NCI-H2171 (cell line): ENCODE data around the gene C18orf63.
"Not testable (repeated sequence)": the region's sequence is repeated elsewhere in the genome, so short reads cannot be mapped to it uniquely, and the experiment has no call there.

ENCODE experiments used
- DNase-seq: peaks from one replicate; lab custom pipeline; 2025; lab: John Stamatoyannopoulos, UW

The C18orf63 gene

DNA sequence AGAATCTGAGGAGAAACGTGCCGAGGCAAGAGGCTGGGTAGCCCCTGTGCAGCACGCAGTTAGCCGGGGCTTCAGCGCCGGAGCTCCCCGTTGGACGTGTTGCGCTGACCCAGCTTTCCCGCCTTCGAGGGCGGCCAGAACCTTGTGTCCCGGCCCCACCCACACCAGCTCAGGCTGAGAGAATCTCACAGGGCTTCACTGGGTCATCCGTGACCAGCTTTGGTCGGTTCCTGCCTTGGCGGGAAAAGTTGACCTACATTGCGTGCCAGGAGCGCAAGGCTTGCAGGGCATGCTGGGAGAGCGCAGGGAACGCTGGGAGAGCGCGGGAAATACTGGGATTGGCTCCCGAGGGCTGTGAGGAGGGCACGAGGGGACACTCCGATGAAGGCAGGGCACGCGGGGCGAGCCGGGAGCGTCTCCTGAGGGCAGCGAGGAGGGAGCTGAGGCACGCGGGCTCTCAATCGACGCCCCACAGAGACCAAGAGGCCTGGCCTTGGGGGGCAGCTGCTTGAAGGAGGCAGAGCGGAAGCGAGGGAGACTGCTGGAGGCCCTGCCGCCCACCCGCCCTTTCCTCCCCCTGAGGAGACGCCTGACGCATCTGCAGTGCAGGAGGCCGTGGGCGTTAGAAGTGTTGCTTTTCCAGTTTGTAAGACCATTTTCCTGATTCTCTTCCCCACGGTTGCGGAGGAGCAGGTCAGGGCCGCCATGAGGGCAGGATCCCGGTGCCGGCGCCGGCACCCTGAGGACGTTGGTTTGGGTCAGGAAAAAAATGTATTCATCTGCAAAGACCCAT, at the start of gene C18orf63:
C18orf63 (plus strand) TSS at position 376 of the 793 bp plus-strand sequence. CDS start 2,027 bp downstream, outside the sequence.
- DNase-seq, result no peak

DNA sequence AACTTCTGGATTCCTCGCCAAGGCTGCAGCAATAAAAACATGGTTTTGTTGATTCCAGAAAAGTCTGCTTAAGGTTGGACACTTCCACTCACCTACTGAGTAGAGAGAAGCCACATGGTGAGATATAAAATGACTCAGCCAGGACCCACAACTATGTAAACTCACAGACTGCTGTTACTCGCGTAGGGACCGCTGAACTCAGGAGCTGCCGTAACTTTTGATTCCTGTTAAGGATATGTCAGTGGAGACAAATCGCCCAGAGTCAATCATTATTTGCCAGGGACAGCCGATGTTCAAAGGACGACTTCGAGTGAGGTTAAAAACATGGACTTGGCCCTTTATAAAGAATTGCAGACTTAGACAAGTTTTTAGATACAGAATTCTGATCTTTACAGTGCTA, 49.5 kb upstream of the C18orf63 start:
- no peak for DNase-seq

DNA sequence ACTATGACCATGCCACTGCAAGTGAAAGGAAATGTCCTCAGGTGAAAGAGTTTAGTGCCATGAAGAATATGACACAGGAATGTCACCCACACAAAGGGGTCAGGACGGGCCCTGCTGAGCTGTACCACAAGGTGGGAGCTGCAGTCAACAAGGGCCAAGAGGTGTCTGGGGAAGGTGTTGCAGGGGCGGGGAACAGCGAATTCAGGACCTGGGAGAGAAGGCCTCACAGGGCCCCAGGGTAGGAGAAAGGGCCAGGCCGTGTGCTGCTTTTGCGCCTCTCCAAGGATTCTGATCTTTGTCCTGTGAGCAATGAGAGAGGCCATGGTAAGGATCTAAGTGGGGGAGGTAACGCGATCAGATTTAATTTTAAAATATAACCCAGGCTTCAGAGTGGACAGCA, 47.5 kb upstream of the C18orf63 start:
- no peak for DNase-seq

DNA sequence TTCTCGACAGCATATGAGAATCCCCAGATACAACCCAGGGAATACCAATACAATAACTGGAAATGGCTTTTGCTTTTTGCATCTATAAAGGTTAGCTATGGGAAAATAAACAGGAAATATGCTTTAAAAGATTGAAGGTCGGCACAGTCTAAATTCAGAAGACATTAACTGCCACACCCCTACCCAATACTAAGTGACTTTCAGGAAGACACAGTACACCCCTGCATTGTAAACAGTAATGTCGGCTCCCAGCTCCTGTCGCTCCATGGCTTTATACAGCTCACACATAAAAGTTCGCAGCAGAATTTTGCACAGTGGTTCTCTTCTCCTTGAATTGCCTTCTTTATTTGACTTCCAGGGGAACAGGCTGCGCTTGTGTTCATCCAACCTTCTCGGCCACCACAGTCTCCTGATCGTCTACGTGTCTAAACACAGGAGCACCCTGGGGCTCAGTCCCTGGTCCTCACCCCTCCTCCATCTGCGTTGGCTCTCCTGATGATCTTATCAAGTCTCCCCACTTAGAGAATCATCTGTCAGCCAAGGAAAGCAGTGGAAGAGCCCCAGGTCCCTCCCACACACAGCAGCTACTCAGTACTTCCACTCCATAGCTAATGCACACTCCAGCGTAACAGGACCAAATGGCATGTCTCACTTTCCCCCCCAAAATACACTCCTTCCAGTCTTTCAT, 46.6 kb upstream of the C18orf63 start:
- no peak for DNase-seq

DNA sequence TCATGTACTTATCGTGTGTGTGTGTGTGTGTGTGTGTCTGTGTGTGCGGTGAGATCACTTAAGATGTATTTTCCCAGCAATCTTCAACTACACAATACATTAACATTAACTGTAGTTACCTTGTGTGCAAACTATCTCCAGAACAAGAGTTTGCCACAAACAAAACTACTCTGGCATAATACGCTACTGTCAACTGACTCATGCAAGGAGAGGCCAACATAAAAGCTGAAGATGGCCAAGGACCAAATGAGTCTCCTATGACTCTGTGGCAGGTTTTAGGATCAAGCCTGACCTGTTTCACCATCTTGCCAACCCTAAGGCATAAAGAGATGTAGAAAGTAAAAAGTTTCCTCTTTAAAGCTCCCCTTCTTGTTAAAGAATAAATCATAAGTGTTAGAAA, 44.0 kb upstream of the C18orf63 start:
- no peak for DNase-seq

DNA sequence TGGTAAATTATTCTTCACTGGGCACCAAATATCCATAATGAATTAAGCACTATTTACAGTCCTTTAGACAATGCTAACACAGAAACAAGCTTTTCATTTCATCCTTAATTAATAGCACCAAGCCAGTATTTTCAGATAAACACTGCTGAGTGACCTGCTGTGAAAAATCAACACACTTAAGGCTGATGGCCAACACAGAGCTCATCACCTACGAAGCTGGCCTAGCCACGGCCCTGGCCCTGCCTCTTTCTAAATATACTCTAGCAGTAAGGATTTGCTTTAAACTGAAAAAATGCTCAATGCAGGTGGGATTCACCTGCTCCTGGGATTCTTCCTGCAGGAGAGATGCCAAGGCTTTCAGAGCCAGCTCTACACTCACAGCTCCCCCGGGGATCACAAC, 42.2 kb upstream of the C18orf63 start:
- DNase-seq, result no peak

DNA sequence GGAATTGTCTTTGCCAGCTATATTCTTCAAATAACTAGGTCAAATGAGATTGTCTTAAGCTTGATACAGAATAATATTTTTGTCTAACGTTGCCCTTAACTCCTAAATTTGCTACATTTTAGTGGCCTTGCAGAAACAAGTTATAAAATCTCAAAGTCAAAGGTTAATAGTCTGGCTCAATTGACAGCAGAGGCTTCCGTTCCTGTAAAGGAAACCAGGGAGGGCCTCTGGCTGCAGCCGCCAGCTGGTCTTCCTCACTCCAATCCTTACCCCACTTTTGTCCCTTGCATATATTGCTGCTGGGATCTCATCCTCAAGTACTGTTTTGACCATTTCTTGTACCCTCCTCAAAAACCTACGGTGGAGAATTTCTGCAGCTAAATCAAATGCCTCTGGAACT, 40.9 kb upstream of the C18orf63 start:
- DNase-seq, result no peak

DNA sequence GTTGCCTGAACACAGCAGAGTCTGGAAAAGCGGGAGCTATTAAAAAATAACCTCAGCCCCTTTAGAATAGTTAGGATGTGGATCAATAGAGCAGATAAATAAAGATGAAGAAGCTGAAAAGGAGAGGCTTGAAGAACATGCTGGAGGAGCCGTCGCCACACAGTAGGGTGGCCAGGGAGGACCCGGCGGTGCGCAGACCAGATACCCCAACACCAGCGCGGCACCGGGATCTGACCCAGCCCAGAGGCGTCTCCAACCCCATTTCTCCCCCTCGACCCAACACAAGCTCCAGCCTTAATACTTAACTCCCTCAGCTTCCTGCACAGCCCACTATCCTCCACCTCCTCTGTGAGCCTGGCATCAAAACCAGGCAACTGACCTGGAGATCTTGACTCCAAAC, 39.9 kb upstream of the C18orf63 start:
- DNase-seq, result no peak

DNA sequence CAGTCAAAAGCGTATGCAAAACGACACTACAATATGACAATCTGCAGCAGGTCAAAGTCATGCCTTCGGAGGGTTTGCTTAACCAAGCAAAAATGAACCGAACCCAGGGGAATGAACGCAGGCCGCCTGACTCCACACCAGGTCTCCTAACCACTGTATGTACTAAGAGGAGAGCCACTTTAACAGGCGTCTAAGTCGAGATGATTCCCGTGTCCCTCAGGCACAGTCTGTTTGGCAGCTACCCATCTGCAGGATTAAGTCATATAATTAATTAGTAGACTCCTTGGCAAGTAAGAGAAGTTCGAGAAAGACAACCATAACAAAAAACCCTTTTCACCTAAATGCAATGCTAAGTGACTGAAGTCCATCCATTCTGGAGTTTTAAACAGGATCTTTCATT, 39.0 kb upstream of the C18orf63 start:
- DNase-seq, result no peak

DNA sequence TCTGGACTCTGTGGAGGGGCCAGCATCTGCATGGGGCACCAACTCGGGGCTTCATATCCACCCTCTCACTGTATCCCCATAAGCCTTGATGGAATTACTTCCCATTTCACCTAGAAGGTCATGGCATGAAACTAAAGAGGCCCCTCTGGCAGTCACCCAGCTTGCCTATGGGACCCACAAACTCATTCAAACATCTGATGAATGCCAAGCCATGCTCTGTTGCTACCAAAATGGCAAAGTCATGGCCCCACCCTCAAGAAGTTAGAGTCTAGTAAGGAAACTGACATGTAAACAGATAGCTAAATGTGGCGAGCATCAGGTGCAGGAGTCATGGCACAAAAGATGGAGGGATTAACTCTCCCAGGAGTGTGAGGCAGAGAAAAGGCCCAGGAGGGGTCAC, 38.3 kb upstream of the C18orf63 start:
- DNase-seq, result no peak

DNA sequence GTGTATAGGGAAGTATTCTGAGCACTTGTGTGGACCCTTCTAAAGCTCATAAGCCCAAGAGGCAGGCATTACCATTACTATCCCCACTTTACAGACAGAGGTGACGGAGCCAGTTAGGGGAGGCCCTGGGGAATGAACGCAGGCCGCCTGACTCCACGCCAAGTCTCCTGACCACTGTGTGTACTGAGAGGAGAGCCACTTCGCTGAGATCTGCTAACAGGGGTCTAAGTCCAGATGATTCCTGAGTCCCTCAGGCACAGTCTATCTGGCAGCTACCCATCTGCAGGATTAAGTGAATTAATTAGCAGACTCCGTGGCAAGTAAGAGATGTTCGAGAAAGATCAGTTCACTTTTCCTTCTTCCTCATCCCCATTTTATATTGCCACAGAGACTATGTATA, 37.6 kb upstream of the C18orf63 start:
- no peak for DNase-seq

DNA sequence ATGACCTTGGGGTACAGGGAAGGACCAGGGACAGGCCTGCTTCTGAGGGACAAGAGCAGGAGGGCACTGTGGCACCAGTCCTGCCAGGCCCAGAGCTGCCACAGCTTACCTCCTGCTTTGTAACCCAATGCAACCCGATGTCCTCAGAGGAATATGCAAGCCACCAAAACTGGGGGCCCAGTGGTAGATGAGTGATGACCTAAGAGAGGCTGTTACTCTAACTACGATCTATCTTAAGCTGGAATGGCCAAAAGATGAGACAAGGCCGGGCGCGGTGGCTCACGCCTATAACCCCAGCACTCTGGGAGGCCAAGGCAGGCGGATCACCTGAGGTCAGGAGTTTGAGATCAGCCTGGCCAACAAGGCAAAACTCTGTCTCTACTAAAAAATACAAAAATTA, 36.7 kb upstream of the C18orf63 start:
- no peak for DNase-seq

DNA sequence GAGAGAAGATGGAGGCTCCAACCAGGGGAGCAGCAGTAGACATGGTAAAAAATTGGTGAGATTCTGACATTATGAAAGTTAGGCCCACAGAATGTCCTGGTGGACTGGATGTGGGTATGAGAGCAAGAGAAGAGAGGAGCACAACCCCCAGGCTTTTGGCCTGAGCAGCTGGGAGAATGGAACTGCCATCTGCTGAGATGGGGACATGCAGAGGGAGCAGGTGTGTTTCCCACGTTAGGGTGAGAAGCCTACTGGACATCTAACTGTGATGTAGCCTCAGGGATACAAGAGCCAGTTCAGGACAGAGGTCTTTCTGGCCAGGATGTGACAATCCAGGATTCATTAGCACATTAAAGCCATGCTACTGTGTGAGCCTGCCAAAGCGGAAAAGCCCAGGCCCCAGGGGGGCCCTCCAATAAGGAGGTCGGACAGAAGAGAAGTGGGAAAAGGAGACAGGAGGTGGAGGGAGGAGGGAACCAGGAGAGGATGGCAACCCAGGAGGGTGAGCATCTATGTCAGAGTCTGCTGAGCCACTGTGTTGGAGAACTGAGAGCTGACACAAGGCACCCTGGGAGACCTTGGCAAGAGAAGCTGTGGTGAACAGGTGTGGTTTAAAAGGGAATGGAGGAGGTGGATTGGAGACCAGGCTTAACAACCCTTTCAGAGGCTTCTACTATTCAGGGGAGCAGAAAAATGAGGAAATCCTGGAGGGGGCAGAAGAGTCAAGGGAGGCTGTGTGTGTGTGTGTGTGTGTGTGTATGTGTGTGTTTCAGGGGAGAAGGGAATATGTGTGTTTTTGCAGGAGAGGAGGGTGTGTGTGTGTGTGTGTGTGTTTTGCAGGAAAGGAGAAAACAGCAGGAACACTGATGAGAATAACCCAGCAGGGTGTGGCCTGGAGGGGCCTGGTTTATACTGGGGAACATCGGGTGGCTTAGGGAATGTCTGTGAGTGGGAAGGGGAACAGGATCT, 34.3 kb upstream of the C18orf63 start:
- peak; percentile 3 for DNase-seq

DNA sequence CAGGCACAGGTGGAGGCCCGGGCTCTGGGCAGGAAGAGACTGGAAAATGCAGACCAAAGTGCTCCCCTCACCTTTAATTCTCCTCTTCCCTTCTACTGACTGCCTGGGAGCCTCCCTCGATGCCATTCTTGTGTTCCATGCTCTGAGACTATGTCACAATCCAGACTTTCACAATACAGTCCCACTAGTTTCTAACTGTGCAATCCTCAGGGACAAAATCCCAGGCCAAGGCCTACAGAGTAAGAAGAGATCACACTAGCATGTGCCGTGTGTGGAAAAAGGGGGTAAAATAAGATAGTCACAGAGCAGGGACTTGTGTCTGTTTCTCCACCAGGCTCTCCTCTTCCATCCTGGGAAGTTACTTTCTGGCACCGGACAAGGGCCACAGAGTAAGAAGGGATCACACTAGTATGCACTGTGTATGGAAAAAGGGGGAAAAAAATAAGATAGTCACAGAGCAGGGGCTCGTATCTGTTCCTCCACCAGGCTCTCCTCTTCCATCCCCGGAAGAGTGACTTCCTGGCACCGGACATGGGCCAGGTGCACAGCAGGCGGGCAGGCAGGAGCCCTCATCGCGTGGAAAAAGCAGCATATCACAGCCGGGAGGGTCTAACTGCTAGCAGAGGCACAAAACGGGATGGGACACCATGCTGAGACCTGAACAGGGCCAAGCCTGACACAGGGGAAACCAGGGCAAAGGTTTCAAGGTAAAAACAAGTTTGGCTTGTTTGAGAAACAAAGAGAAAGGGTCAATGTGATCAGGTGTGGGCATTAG, 33.5 kb upstream of the C18orf63 start:
- no peak for DNase-seq

DNA sequence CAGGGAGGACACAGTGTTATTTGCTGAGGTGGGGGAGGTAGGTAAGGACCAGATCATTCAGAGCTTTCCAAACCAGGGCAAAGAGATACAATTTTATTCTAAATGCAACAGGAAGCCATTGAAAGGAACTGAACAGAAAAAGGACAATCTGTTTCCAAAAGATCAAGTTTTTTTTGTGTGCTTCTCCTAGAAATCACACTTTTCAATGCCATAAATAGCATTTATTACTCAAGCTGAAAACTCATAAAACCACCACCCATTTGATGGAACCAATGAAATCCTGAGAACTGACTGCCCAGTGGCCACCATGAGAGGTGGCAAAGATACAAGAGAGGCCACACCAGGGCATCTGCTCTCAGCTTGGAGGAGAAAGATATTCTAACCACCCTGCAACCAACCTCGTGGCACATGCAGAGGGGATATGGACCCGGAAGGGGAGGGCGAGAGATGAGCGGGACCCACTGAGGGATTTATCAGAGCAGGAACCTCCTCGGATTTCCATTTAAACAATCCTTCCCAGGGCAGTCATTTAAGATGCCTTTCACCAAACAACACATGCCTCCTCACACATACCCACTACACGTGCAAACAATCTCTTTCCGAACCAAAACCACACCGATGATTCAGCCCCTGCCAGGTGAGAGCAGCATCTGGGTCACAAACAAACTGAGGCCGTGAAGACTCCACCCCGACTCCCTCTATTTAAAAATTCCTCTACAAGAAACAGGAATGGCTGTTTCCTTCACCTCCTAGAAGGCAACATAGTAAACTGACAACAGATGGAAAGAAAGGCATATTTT, 32.7 kb upstream of the C18orf63 start:
- no peak for DNase-seq

DNA sequence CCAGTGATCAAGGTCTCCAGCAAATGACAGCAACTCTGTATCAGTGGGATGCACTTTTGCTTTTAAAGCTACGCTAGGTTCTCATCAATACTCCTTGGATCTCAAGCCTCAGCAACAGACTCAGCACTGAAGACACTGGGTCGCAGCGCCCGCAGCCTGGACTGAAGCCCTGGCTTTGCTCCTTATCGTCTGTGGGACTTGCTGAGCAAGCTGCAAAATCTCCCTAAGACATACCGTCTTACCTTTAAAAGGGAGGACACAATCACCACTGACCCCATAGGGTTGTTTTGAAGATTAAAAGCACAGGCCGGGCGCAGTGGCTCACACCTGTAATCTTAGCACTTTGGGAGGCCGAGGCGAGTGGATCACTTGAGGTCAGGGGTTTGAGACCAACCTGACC, 32.0 kb upstream of the C18orf63 start:
- DNase-seq, result no peak

DNA sequence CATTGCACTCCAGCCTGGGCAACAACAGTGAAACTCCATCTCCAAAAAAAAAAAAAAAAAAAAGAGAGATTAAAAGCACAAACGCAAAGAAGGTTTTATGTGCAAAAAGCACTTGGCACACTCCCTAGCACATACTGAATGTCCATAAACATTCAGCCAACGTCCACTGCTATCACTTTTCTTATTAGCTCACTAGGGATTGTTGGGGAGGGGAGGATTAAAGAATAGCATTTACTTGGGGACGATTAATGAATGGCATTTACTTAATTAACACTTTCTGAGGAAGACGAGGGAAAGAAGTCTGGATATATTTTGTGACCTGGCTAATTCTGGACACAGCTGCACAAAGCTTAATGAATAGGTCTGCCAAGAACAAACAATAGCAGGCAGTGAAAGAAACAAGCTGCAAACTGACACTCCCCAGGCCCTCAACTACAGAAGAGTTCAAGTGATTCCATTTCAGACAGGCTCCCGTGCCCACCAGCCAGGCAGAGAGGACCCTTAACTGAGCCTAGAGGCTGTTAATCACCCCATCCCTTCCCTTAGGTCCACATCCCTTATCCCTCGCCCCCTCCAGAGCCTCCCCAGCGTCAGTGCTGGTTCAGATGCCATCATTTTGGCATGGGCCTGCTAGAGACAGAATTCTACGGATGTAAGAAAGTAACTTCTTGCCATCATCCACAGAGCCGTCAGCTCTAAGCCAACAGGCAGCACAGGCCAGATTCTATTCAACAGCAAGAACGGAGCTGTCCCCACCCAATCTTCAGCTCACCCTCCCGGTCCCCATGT, 31.3 kb upstream of the C18orf63 start:
- no peak for DNase-seq

DNA sequence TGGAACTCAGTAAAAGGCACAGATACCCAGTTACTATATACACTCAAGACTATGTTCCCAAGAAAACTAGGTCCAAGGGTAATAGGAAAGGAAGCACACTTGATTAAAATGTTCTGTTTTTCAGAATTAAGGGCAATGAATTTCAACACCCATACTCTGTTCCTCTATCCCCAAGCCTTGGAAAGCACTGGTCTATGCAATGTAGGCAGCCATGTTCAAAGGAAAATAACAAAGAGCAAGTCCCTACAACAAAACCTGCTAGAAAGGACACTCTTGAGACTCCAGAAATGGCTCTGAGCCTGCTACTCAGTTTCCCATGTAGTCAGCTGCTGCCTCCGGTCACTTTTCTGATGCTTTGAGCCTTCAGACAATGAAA, 30.7 kb upstream of the C18orf63 start:
- DNase-seq, result no peak

DNA sequence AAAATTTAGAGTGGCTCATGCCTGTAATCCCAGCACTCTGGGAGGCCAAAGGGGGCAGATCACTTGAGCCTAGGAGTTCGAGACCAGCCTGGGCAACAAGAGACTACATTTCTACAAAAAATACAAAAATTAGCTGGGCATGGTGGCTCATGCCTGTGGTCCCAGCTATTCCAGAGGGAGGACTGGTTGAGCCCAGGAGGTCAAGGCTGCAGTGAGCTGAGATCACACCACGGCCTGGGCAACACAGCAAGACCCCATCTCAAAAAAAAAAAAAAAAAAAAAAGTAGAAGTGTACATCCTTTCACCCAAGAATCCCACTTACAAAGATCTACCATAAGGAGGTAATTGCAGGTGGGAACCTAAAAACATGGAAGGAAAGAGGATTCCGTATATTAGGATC, 30.1 kb upstream of the C18orf63 start:
- DNase-seq, result not testable (repeated sequence)
